Neural cell (in vitro differentiated cells): ENCODE measurements around the gene PRELP. TPM values are rescaled to one million over a fixed set of nuclear protein-coding genes. Genes with fewer than 3 reads are reported as not detected.

Experiments
- H2AFZ ChIP-seq: fragments of 200-600, 300-800 bp; sonication (generic), shearing (Covaris generic); 2 replicates; pipeline ENCODE4 v1.6.0; 2014; ENCODE audit warnings: low read depth, mild to moderate bottlenecking, antibody characterized with exemption, low read length, moderate library complexity
- H3F3A ChIP-seq: fragments of 200-600 bp; shearing (Covaris generic); 2 replicates; pipeline ENCODE4 v1.6.1; 2016; ENCODE audit warnings: mild to moderate bottlenecking, moderate library complexity, mixed read lengths, antibody characterized with exemption, low read length; ENCODE audit not compliant: insufficient read depth, poor library complexity, severe bottlenecking
- H3K27ac ChIP-seq: fragments of 200-600, 300-800 bp; sonication (generic), shearing (Covaris generic); 2 replicates; pipeline ENCODE4 v1.5.1; 2014; ENCODE audit warnings: mild to moderate bottlenecking, low read length, moderate library complexity
- H3K27me3 ChIP-seq: fragments of 300-800, 200-600 bp; sonication (generic), shearing (Covaris generic); 2 replicates; pipeline ENCODE4 v1.6.0; 2014; ENCODE audit warnings: mild to moderate bottlenecking, low read depth, low read length, moderate library complexity; ENCODE audit not compliant: insufficient read depth
- H3K36me3 ChIP-seq: fragments of 300-800, 200-600 bp; sonication (generic), shearing (Covaris generic); 2 replicates; pipeline ENCODE4 v1.5.1; 2014; ENCODE audit warnings: mild to moderate bottlenecking, antibody characterized with exemption, low read length, moderate library complexity; ENCODE audit not compliant: insufficient read depth
- H3K4me2 ChIP-seq: fragments of 300-800, 200-600 bp; sonication (generic), shearing (Covaris generic); 2 replicates; pipeline ENCODE4 v1.6.0; 2014; ENCODE audit warnings: mild to moderate bottlenecking, low read length
- H3K4me3 ChIP-seq: fragments of 300-800, 200-600 bp; sonication (generic), shearing (Covaris generic); 2 replicates; pipeline ENCODE4 v1.5.1; 2014; ENCODE audit warnings: mild to moderate bottlenecking, low read length, moderate library complexity
- H3K79me2 ChIP-seq: fragments of 200-600 bp; shearing (Covaris generic); replicated peaks from 2 replicates; pipeline ENCODE4 v1.6.0; 2014; ENCODE audit warnings: mild to moderate bottlenecking, low read length, moderate library complexity; ENCODE audit not compliant: insufficient read depth
- H3K9ac ChIP-seq: fragments of 300-800, 200-600 bp; sonication (generic), shearing (Covaris generic); 2 replicates; pipeline ENCODE4 v1.6.1; 2016; ENCODE audit warnings: mild to moderate bottlenecking, low read length, mixed read lengths
- H3K9me2 ChIP-seq: fragments of 200-600 bp; shearing (Covaris generic); 2 replicates; pipeline ENCODE4 v1.6.1; 2016; ENCODE audit warnings: mild to moderate bottlenecking, low read length, mixed read lengths; ENCODE audit not compliant: insufficient read depth
- H3K9me3 ChIP-seq: fragments of 200-600, 300-800 bp; sonication (generic), shearing (Covaris generic); 2 replicates; pipeline ENCODE4 v1.6.1; 2016; ENCODE audit warnings: mild to moderate bottlenecking, mixed run types, low read length, moderate library complexity, mixed read lengths
- H4K20me1 ChIP-seq: fragments of 200-600 bp; shearing (Covaris generic); 2 replicates; pipeline ENCODE4 v1.6.1; 2016; ENCODE audit warnings: mild to moderate bottlenecking, mixed run types; ENCODE audit not compliant: insufficient read depth
- CTCF ChIP-seq: fragments of 450-650 bp; IDR thresholded peaks from 2 replicates; pipeline ENCODE4 v1.5.1; 2014; ENCODE audit warnings: antibody characterized with exemption, mild to moderate bottlenecking, moderate library complexity; ENCODE audit not compliant: poor library complexity, severe bottlenecking
- EP300 ChIP-seq: fragments of 450-650 bp; conservative IDR thresholded peaks from 2 replicates; pipeline ENCODE4 v1.6.1; 2014; ENCODE audit warnings: antibody characterized with exemption, mild to moderate bottlenecking, moderate library complexity; ENCODE audit not compliant: poor library complexity, severe bottlenecking
- EZH2 ChIP-seq: fragments of 200-600, 300-800 bp; shearing (Covaris generic), sonication (generic); IDR thresholded peaks from 2 replicates; pipeline ENCODE4 v1.6.1; 2014; ENCODE audit warnings: antibody characterized with exemption, low read length, borderline replicate concordance, mild to moderate bottlenecking; ENCODE audit not compliant: insufficient read depth, poor library complexity, severe bottlenecking
- MXI1 ChIP-seq: fragments of 450-650 bp; conservative IDR thresholded peaks from 2 replicates; pipeline ENCODE4 v1.6.1; 2014; ENCODE audit warnings: antibody characterized with exemption, mild to moderate bottlenecking; ENCODE audit not compliant: poor library complexity, severe bottlenecking
- POLR2AphosphoS5 ChIP-seq: IDR thresholded peaks from 2 replicates; pipeline ENCODE4 v1.6.1; 2012
- RAD21 ChIP-seq: fragments of 450-650 bp; conservative IDR thresholded peaks from 2 replicates; pipeline ENCODE4 v1.6.1; 2014; ENCODE audit warnings: antibody characterized with exemption, mild to moderate bottlenecking, moderate library complexity
- REST ChIP-seq: IDR thresholded peaks from 2 replicates; pipeline ENCODE4 v1.6.1; 2012; ENCODE audit warnings: borderline replicate concordance
- SMC3 ChIP-seq: fragments of 450-650 bp; conservative IDR thresholded peaks from 2 replicates; pipeline ENCODE4 v1.6.1; 2014; ENCODE audit warnings: antibody characterized with exemption, mild to moderate bottlenecking, moderate library complexity; ENCODE audit not compliant: poor library complexity
- TAF1 ChIP-seq: IDR thresholded peaks from 2 replicates; pipeline ENCODE4 v1.6.1; 2012; ENCODE audit warnings: low read depth
- polyA plus RNA-seq: library from polyadenylated mRNA; depleted of rRNA; stranded (reverse); fragments of >200 nt; gene quantifications from 2 replicates; pipeline ENCODE4 v1.2.3, GENCODE V29; 2014

PRELP gene
- polyA plus RNA-seq, 1 donor from 2014 or later, result not detected

GRCh38 chr1:203467550-203467921, 8.1 kb upstream of the PRELP start:
- Histone ChIP-seq H3K79me2 (no peaks in the 10 kb centered on the region), H3K9me3 (no peaks in the 10 kb centered on the region), H3K27me3 (no peaks in the 10 kb centered on the region), H4K20me1 (no peaks in the 10 kb centered on the region), H3K27ac (no peak overlapping the region), H3K36me3 (no peaks in the 10 kb centered on the region), H3K4me3 (no peak overlapping the region), H3F3A (no peaks in the 10 kb centered on the region), H3K9me2 (no peaks in the 10 kb centered on the region), H3K4me2 (no peak overlapping the region), H2AFZ (no peak overlapping the region), H3K9ac (no peak overlapping the region)
- TF ChIP-seq RAD21 (no peak), POLR2AphosphoS5 (no peak), EP300 (no peak), TAF1 (no peak), EZH2 (no peak), CTCF (no peak), SMC3 (no peak), MXI1 (no peak), REST (no peak)

- H2AFZ ChIP-seq, result no peak overlapping the region
- no peak overlapping the region for H3K27ac ChIP-seq
- H3K4me3 ChIP-seq, result no peak overlapping the region
- H3K36me3 ChIP-seq, result no peaks in the 10 kb centered on the region
- no peak for TF ChIP-seq SMC3
- TF ChIP-seq TAF1, result no peak
- TF ChIP-seq RAD21, result no peak
- no peak for TF ChIP-seq EP300
- TF ChIP-seq EZH2, result no peak
- TF ChIP-seq CTCF, result no peak
- no peak overlapping the region for H3K9ac ChIP-seq
- H3K79me2 ChIP-seq, result no peaks in the 10 kb centered on the region
- no peaks in the 10 kb centered on the region for H3F3A ChIP-seq
- no peaks in the 10 kb centered on the region for H3K9me2 ChIP-seq
- no peak overlapping the region for H3K4me2 ChIP-seq
- H3K27me3 ChIP-seq, result no peaks in the 10 kb centered on the region
- H4K20me1 ChIP-seq, result no peaks in the 10 kb centered on the region
- H3K9me3 ChIP-seq, result no peaks in the 10 kb centered on the region
Observed at GRCh38 chr1:203468326-203468725, 7.3 kb upstream of the PRELP start.
